Smooth muscle cell (in vitro differentiated cells): ENCODE results near the gene LRPPRC. TPM values are rescaled to one million over a fixed set of nuclear protein-coding genes. Genes with fewer than 3 reads are reported as not detected.

Experiments used
- DNase-seq: peaks from one replicate; lab custom pipeline; 2025; ENCODE audit not compliant: unreplicated experiment; lab: John Stamatoyannopoulos, UW
- H2AFZ ChIP-seq: fragments of 200-600 bp; sonication (generic); 2 replicates; pipeline ENCODE4 v1.6.0; 2016; ENCODE audit warnings: antibody characterized with exemption, low read depth, mild to moderate bottlenecking
- H3F3A ChIP-seq: fragments of 200-600 bp; sonication (generic); 2 replicates; pipeline ENCODE4 v1.6.0; 2017; ENCODE audit warnings: antibody characterized with exemption, low read depth
- H3K27ac ChIP-seq: fragments of 200-600 bp; sonication (generic); 2 replicates; pipeline ENCODE4 v1.5.1; 2016; ENCODE audit warnings: low read depth, mild to moderate bottlenecking
- H3K27me3 ChIP-seq: fragments of 200-600 bp; sonication (generic); 2 replicates; pipeline ENCODE4 v1.6.1; 2016; ENCODE audit warnings: low read depth, mild to moderate bottlenecking
- H3K36me3 ChIP-seq: fragments of 200-600 bp; sonication (generic); 2 replicates; pipeline ENCODE4 v1.5.1; 2016; ENCODE audit warnings: low read depth
- H3K4me1 ChIP-seq: fragments of 200-600 bp; sonication (generic); 2 replicates; pipeline ENCODE4 v1.5.1; 2016; ENCODE audit warnings: low read depth
- H3K4me2 ChIP-seq: fragments of 200-600 bp; sonication (generic); 2 replicates; pipeline ENCODE4 v1.6.0; 2016; ENCODE audit warnings: mild to moderate bottlenecking
- H3K4me3 ChIP-seq: fragments of 200-600 bp; sonication (generic); 2 replicates; pipeline ENCODE4 v1.5.1; 2016; ENCODE audit warnings: mild to moderate bottlenecking
- H3K79me2 ChIP-seq: fragments of 200-600 bp; sonication (generic); 2 replicates; pipeline ENCODE4 v1.6.0; 2016; ENCODE audit warnings: low read depth, mild to moderate bottlenecking
- H3K9ac ChIP-seq: fragments of 200-600 bp; sonication (generic); 2 replicates; pipeline ENCODE4 v1.6.0; 2016; ENCODE audit warnings: low read depth
- H3K9me3 ChIP-seq: fragments of 200-600 bp; sonication (generic); replicated peaks from 2 replicates; pipeline ENCODE4 v1.5.1; 2016; ENCODE audit warnings: low read depth
- H4K20me1 ChIP-seq: fragments of 200-600 bp; sonication (generic); 2 replicates; pipeline ENCODE4 v1.6.0; 2016; ENCODE audit warnings: low read depth
- CTCF ChIP-seq: fragments of 200-600 bp; sonication (generic); IDR thresholded peaks from 2 replicates; pipeline ENCODE4 v1.5.1; 2017; ENCODE audit warnings: borderline replicate concordance, mild to moderate bottlenecking, antibody characterized with exemption; ENCODE audit not compliant: insufficient read depth, poor library complexity, severe bottlenecking
- WGBS: methylation state at CpG from one replicate; pipeline ENCODE4 v1.1.7; 2016; ENCODE audit warnings: low lambda C conversion rate; 5-methylcytosine and 5-hydroxymethylcytosine counted together
- polyA plus RNA-seq: library from polyadenylated mRNA; unstranded; fragments of >200 nt; fragmentation: Nextera tagmentation; extraction: Ambion mirVana; gene quantifications from 2 replicates; pipeline ENCODE4 v1.2.1, GENCODE V29; 2016
- total RNA-seq: library from RNA; depleted of rRNA; stranded (reverse); fragments of >200 nt; gene quantifications from 2 replicates; pipeline ENCODE4 v1.2.3, GENCODE V29; 2014

The LRPPRC gene
- total and polyA plus RNA-seq, 2 experiments from 2014 or later = 19.9 to 45.6 TPM

- Histone ChIP-seq H3K27me3 (no peaks in the 10 kb centered on the region), H3K36me3 (peaks cover 38% of the 10 kb centered on the region), H2AFZ (no peak overlapping the region), H3K79me2 (peaks cover 14% of the 10 kb centered on the region), H3K4me2 (no peak overlapping the region), H3F3A (no peaks in the 10 kb centered on the region), H3K4me3 (no peak overlapping the region), H4K20me1 (peaks cover 16% of the 10 kb centered on the region), H3K9me3 (no peaks in the 10 kb centered on the region), H3K9ac (no peak overlapping the region), H3K27ac (no peak overlapping the region), H3K4me1 (no peaks in the 10 kb centered on the region)
- no peak for DNase-seq
- no peak for TF ChIP-seq CTCF
Observed at GRCh38 chr2:43977677-43978375, 18.0 kb downstream of the LRPPRC start.

DNA sequence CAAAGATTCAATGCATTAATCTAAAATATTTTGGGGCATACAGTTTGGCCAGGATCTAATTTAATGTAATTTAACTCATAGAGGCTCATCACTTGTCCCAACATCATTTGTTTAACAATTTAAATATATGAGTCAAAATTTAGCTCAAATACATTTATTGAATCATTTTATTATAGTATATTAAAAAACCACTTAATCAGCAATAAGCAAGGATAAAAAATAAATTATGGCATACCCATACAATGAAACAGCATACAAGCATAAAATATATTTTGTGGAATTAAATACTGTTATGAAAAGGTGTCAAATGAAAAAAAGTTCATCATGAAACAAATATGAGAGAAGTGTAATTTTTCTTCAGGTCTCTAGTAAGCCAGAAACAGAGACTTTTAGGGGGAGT is 34.9 kb downstream of the LRPPRC start:
- peaks cover 5% of the 10 kb centered on the region for H4K20me1 ChIP-seq
- H3F3A ChIP-seq = no peaks in the 10 kb centered on the region
- no peak overlapping the region for H3K27ac ChIP-seq
- TF ChIP-seq CTCF = no peak
- H3K79me2 ChIP-seq = no peaks in the 10 kb centered on the region
- no peak overlapping the region for H3K4me2 ChIP-seq
- H2AFZ ChIP-seq = no peak overlapping the region
- peaks cover 41% of the 10 kb centered on the region for H3K36me3 ChIP-seq
- no peaks in the 10 kb centered on the region for H3K27me3 ChIP-seq
- DNase-seq = no peak
- H3K9ac ChIP-seq = no peak overlapping the region
- H3K4me1 ChIP-seq = no peaks in the 10 kb centered on the region
- no peaks in the 10 kb centered on the region for H3K9me3 ChIP-seq
- H3K4me3 ChIP-seq = no peak overlapping the region

DNA sequence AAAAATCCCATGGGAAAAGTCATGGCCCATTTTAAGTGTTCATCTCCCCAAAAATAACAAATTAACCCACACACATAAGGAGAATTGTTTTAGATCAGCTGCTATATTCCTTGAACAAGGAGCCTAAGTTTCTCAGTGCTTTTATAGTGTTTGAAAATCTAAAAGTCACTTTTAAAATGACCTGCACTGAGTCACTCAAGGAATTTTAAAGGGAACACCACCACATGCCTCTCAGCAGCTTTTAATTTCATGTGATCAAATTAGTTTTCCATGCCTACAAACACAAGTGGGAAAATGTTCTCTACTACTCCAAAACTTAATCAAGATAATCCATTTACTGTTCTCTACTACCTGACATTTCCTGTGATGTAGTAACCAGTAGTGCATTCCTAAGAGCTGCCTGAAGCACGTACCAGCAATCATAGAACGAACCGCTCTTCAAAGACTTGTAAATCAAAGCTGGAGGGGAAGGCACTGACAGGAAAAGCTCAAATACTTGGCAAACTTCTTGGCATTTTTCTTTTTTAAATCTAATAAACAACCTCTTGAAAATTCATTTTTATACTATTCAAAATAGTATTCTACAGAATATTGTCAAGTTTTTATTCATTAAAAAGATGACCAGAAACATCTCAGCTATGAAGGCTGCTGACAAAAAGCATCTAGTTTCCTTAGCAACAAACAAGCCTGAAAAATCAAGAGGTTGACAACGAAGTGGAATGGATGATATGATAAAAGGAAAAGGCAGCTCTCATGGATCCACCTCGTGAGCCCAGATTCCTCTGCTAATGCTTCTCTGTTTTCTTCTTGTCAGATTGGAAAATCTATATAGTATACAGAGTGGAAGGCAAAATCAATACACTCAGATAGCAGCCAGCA is 37.2 kb downstream of the LRPPRC start:
- no peak for DNase-seq
- Histone ChIP-seq H3K9me3 (no peaks in the 10 kb centered on the region), H3K79me2 (no peaks in the 10 kb centered on the region), H3K4me3 (no peak overlapping the region), H2AFZ (no peak overlapping the region), H3K36me3 (peaks cover 41% of the 10 kb centered on the region), H3K27ac (peak overlapping the region; percentile 21), H4K20me1 (no peaks in the 10 kb centered on the region), H3F3A (no peaks in the 10 kb centered on the region), H3K9ac (no peak overlapping the region), H3K4me1 (no peaks in the 10 kb centered on the region), H3K27me3 (no peaks in the 10 kb centered on the region), H3K4me2 (no peak overlapping the region)
- TF ChIP-seq CTCF = no peak
- WGBS = 80% methylated on average over 5 of the region's 5 CpGs
